Body of pancreas (tissue), 4 donors: Measurements from ENCODE around the gene RAPGEF1.

Experiments used
- POLR2A ChIP-seq, 3 donors: fragments of 450-650 bp; IDR thresholded peaks; one replicate each; pipeline ENCODE4 v1.6.1; 2016; ENCODE audit warnings: antibody characterized with exemption in 3 of 3, mild to moderate bottlenecking in 2 of 3
- TF ChIP-seq, protein P1 (sequence below), 7 experiments: fragments of 450-650 bp in 4 of 7; fragments of 200-600 bp in 3 of 7; sonication (generic) in 3 of 7; IDR thresholded peaks; one replicate each; pipeline ENCODE4 v1.5.1; 2016 to 2019; ENCODE audit warnings: antibody characterized with exemption in 7 of 7

DNA sequence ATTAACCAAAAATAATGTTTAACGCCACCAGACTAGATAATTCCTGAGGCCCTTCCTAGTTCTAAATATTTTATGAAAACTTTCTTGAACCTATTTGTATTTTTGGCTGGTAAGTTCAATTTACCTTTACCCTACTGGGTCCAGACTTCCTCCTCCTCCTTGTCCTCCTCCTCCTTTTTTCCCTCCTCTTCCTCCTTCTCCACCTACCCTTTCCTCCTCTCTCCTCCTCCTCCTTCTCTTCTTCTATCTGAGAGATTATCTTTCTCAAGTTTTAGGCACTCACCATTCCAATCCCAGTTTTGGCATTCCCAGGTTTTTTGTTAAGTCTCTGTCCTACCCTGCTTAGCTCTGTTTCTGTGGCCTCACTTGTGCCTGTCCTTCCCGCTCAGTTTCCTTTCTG is 24.7 kb upstream of the RAPGEF1 start:
- no peak for TF ChIP-seq POLR2A (IDR thresholded peaks at IDR 0.05)
- TF ChIP-seq, protein P1, sequence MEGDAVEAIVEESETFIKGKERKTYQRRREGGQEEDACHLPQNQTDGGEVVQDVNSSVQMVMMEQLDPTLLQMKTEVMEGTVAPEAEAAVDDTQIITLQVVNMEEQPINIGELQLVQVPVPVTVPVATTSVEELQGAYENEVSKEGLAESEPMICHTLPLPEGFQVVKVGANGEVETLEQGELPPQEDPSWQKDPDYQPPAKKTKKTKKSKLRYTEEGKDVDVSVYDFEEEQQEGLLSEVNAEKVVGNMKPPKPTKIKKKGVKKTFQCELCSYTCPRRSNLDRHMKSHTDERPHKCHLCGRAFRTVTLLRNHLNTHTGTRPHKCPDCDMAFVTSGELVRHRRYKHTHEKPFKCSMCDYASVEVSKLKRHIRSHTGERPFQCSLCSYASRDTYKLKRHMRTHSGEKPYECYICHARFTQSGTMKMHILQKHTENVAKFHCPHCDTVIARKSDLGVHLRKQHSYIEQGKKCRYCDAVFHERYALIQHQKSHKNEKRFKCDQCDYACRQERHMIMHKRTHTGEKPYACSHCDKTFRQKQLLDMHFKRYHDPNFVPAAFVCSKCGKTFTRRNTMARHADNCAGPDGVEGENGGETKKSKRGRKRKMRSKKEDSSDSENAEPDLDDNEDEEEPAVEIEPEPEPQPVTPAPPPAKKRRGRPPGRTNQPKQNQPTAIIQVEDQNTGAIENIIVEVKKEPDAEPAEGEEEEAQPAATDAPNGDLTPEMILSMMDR (IDR thresholded peaks at IDR 0.05): no peak
